ENCODE results near the gene NUDT14.

The NUDT14 gene

GRCh38 chr14:105176513-105176912 is 4.6 kb downstream of the NUDT14 start:
- no peak for DNase-seq (ENCODE audit: low read depth in 2 of 2)

GRCh38 chr14:105173901-105174894 is 6.9 kb downstream of the NUDT14 start:
- no peak for DNase-seq (ENCODE audit: low read depth in 2 of 2)

GRCh38 chr14:105173145-105173544 is 8.0 kb downstream of the NUDT14 start:
- no peak for DNase-seq (ENCODE audit: low read depth in 2 of 2)

- DNase-seq (ENCODE audit: low read depth in 2 of 2), result no peak
These were observed 8.6 kb downstream of the NUDT14 start for GRCh38 chr14:105172476-105172875.

GRCh38 chr14:105171004-105171673 is 10.0 kb downstream of the NUDT14 start:
- DNase-seq (ENCODE audit: low read depth in 2 of 2), result no peak

- DNase-seq (ENCODE audit: low read depth in 2 of 2), result no peak
These were observed 11.1 kb downstream of the NUDT14 start for GRCh38 chr14:105169776-105170655.

- DNase-seq (ENCODE audit: low read depth in 2 of 2), result no peak
These were observed 12.1 kb downstream of the NUDT14 start for GRCh38 chr14:105168979-105169507.

- peak in 1 of 2 donors; percentile 40 for DNase-seq (ENCODE audit: low read depth in 2 of 2)
These were observed 12.6 kb downstream of the NUDT14 start, which contains the start of gene JAG2 for GRCh38 chr14:105168496-105168978. TSS of gene JAG2 (minus strand) at chr14:105168776. CDS start at chr14:105168420, 356 bp downstream.

GRCh38 chr14:105168093-105168420 is 13.1 kb downstream of the NUDT14 start:
- no peak for DNase-seq (ENCODE audit: low read depth in 2 of 2)

GRCh38 chr14:105167303-105168092 is 13.6 kb downstream of the NUDT14 start:
- DNase-seq (ENCODE audit: low read depth in 2 of 2), result no peak

GRCh38 chr14:105166571-105167302 is 14.4 kb downstream of the NUDT14 start:
- no peak for DNase-seq (ENCODE audit: low read depth in 2 of 2)

GRCh38 chr14:105165761-105166485 is 15.2 kb downstream of the NUDT14 start:
- no peak for DNase-seq (ENCODE audit: low read depth in 2 of 2)

GRCh38 chr14:105165134-105165704 is 15.9 kb downstream of the NUDT14 start:
- no peak for DNase-seq (ENCODE audit: low read depth in 2 of 2)

- no peak for DNase-seq (ENCODE audit: low read depth in 2 of 2)
These were observed 17.9 kb downstream of the NUDT14 start for GRCh38 chr14:105163040-105163742.

GRCh38 chr14:105162669-105162979 is 18.5 kb downstream of the NUDT14 start:
- DNase-seq (ENCODE audit: low read depth in 2 of 2), result no peak

- no peak for DNase-seq (ENCODE audit: low read depth in 2 of 2)
These were observed 19.0 kb downstream of the NUDT14 start for GRCh38 chr14:105161964-105162668.

- no peak for DNase-seq (ENCODE audit: low read depth in 2 of 2)
These were observed 19.8 kb downstream of the NUDT14 start for GRCh38 chr14:105161309-105161708.

- no peak for DNase-seq (ENCODE audit: low read depth in 2 of 2)
These were observed 20.3 kb downstream of the NUDT14 start for GRCh38 chr14:105160776-105161175.
